GM10266 (cell line): ENCODE measurements around the gene SYMPK.

Experiments used
- DNase-seq: peaks from one replicate; pipeline ENCODE4 v3.0.0; 2012; ENCODE audit errors: extremely low spot score
- TF ChIP-seq, protein P1 (sequence below): IDR thresholded peaks from 2 replicates; pipeline ENCODE4 v1.5.1; 2012; ENCODE audit warnings: mild to moderate bottlenecking, low read depth; ENCODE audit not compliant: control insufficient read depth, insufficient read depth; ENCODE audit errors: missing control alignments

SYMPK gene

DNA sequence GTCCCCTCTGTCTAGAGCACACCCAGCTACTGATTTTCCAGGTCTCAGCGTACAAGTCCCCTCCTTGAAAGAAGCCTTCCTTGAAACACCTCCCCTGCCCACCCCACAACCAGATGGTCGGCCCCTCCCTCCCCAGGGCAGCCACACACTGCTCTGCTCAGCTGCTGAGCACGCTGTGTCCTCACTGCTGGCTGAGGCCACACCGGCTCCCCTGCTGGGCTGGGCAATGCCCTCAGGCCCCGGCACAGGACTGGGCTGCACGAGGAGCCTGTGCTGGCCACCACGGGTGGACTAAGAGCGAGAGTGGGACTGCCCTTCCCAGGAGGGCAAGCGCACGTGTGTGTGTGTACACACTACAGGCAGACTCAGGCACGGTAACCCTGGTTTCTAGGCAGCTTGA lies 36.0 kb downstream of the SYMPK start:
- DNase-seq, result no peak
- TF ChIP-seq, protein P1, sequence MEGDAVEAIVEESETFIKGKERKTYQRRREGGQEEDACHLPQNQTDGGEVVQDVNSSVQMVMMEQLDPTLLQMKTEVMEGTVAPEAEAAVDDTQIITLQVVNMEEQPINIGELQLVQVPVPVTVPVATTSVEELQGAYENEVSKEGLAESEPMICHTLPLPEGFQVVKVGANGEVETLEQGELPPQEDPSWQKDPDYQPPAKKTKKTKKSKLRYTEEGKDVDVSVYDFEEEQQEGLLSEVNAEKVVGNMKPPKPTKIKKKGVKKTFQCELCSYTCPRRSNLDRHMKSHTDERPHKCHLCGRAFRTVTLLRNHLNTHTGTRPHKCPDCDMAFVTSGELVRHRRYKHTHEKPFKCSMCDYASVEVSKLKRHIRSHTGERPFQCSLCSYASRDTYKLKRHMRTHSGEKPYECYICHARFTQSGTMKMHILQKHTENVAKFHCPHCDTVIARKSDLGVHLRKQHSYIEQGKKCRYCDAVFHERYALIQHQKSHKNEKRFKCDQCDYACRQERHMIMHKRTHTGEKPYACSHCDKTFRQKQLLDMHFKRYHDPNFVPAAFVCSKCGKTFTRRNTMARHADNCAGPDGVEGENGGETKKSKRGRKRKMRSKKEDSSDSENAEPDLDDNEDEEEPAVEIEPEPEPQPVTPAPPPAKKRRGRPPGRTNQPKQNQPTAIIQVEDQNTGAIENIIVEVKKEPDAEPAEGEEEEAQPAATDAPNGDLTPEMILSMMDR, result no peak

- no peak for DNase-seq
- TF ChIP-seq, protein P1, result no peak
Observed at GRCh38 chr19:45825917-45826893, 36.7 kb downstream of the SYMPK start.

DNA sequence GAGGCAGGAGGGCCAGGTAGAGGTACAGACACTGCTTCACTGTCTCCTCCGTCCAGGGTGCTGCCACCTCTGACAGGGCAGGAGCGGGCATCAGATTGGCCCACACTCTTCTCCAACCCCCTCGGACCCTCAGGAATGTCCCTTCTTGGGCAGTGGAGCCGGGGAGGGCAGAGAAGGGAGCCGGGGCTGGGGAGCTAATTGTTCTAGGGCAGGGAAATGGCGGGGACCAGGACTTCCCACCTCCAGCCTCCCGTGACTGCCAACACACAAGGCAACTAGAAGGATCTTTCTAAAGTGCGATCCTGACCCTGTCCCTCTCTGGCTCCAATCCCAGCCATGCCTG lies 37.7 kb downstream of the SYMPK start:
- no peak for DNase-seq
- TF ChIP-seq, protein P1, result no peak

DNA sequence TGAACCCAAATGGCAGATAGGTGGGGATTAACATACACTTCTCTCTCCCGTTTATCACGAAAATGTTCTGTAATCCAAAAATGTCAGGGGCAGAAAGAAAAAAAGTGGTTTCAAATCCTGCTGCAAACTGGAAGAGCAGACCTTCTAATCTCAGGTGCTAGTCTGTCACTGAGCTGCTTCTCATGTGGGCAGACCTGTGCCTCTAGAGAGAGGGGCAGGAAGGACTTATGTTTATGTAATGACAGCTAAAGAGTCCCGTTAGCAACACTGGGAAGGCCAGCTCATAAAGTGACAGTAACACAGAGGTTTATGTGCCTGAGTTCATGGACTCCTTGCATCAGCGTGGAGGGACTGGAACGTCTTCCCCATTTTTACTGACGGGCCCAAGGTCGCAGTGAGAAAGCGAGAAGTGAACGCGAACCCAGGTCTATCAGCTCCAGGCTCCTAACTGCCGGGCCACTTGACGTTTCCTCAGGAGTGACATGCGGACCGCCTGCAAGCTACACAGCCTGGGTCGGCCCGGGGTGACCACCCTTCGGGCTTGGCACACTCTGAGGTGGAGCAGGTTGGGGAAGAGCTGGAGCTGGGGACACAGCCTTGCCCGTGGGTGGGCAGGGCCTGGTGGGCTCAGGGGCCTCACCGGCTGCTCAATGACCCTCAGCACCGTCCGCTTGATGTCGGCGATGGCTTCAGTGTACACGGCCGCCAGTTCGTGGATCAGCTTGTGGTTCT lies 38.2 kb downstream of the SYMPK start:
- no peak for DNase-seq

DNA sequence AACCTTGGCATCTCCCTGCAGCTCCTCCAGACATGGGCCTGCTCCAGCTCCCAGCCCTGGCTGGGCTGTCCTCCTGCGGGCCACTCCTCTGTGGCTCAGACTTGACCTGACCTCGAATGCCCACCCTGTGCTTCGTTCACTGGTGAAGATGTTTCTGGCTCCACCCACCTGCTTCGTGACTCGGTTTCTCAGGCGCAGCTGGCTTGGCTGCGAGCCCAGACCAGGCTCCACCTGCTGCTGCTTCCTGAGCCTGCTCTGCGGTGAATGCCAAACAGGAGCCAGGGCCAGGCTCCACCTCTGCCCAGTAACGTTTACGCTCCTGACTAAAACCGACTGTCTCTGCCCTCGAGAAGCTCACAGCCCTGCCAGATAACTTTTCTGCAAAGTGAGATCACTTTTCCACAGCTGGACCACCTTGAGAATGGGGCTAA lies 38.9 kb downstream of the SYMPK start:
- DNase-seq, result no peak

More for the DNA sequence above, 38.2 kb downstream of the SYMPK start:
- TF ChIP-seq, protein P1, result no peak

GRCh38 chr19:45823182-45823581 lies 39.8 kb downstream of the SYMPK start:
- TF ChIP-seq, protein P1, result no peak
- DNase-seq, result no peak

More for the DNA sequence above, 38.9 kb downstream of the SYMPK start:
- TF ChIP-seq, protein P1, result no peak

DNA sequence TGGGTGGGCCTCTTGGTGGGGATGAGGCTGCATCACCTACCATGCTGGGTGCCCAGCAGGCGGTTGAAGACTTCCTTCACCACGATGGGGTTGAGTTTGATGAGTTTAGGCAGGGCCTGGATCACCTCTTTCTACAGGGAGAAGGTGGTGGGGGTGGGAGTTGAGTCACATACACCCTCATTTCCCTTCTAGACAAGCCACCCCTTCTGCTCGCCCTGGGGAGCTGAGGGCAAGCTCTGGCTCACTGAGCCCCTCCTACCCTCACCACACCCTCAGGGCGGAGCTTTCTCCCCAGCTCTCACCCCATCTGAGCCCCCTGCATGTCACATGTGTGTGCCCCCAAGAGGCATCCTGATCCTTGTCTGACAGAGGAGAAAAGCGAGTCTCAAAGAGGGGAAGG lies 40.2 kb downstream of the SYMPK start:
- DNase-seq, result no peak
- TF ChIP-seq, protein P1, result no peak
